Ovary (tissue), 9 donors: ENCODE results near the gene RARRES2. TPM values are rescaled to one million over a fixed set of nuclear protein-coding genes. Genes with fewer than 3 reads are reported as not detected.

Experiments
- DNase-seq, 5 donors: peaks; one replicate each; pipeline ENCODE4 v3.0.0-alpha.2; 2019 to 2020
- H3K27ac ChIP-seq, 2 donors: fragments of 200-600 bp; one replicate each; pipeline versions ENCODE4 v1.5.1 to v1.8.0; 2019 to 2022
- H3K27me3 ChIP-seq: fragments of 200-600 bp; one replicate; pipeline ENCODE4 v1.8.0; 2022
- H3K36me3 ChIP-seq: fragments of 200-600 bp; sonication (generic); one replicate; pipeline ENCODE4 v1.5.1; 2019
- H3K4me1 ChIP-seq: one replicate; pipeline ENCODE4 v1.8.1; 2013; ENCODE audit warnings: mild to moderate bottlenecking, moderate library complexity; ENCODE audit not compliant: insufficient read depth
- H3K4me3 ChIP-seq: fragments of 200-600 bp; sonication (generic); one replicate; pipeline ENCODE4 v1.5.1; 2017
- H3K9me3 ChIP-seq, 2 donors: fragments of 200-600 bp in 1 of 2; sonication (generic) in 1 of 2; one replicate each; pipeline versions ENCODE4 v1.5.1 to v1.8.1; 2013 to 2019; ENCODE audit warnings: mild to moderate bottlenecking in 1 of 2, moderate library complexity in 1 of 2
- EP300 ChIP-seq: sonication (generic); formaldehyde crosslinking; IDR thresholded peaks from one replicate; pipeline ENCODE4 v1.6.1; 2017; ENCODE audit warnings: antibody characterized with exemption
- POLR2A ChIP-seq: fragments of 450-650 bp; IDR thresholded peaks from one replicate; pipeline ENCODE4 v1.6.1; 2017; ENCODE audit warnings: antibody characterized with exemption, mild to moderate bottlenecking, moderate library complexity
- WGBS, 3 donors: extraction: QIAGEN DNeasy Blood & Tissue Kit in 1 of 3; methylation state at CpG; one replicate each; pipeline versions ENCODE4 v1.1.5 to v1.1.7; 2013 to 2017; 5-methylcytosine and 5-hydroxymethylcytosine counted together
- intact Hi-C, 4 donors: fragments of 100-400 bp; cut with DNase I; formaldehyde crosslinking; loops; one replicate each; pipeline versions ENCODE4 v1.11.0 to v1.15.1; 2022 to 2023
- polyA plus RNA-seq, 2 donors: library from polyadenylated mRNA; stranded (reverse); fragments of 200-250 nt in 1 of 2; fragments of 350-450 nt in 1 of 2; fragmentation: Illumina TruSeq in 1 of 2; extraction: RNeasy Lipid Tissue Mini Kit (QIAGEN cat#74804) in 1 of 2; gene quantifications; one replicate each; pipeline ENCODE4 v1.2.3, GENCODE V29; 2013 to 2014
- total RNA-seq, 7 donors: library from RNA; depleted of rRNA in 2 of 7; stranded (reverse); fragments of >200 nt in 2 of 7; fragmentation: NEBNext Ultra II Directional in 3 of 7; extraction: Animal tissue kit (Norgen Biotek cat#: 25700) in 3 of 7; gene quantifications; one replicate each; pipeline versions ENCODE4 v1.1.0 to v1.2.4, GENCODE V29; 2016 to 2023
- TF ChIP-seq, protein P1 (sequence below), 3 donors: fragments of 450-650 bp in 2 of 3; fragments of 200-600 bp in 1 of 3; IDR thresholded peaks; one replicate each; pipeline versions ENCODE4 v1.5.1 to v1.8.0; 2016 to 2022; ENCODE audit warnings: antibody characterized with exemption in 3 of 3, mild to moderate bottlenecking in 1 of 3
- donor health status: DM: no; HTN: no; CAD: no; lungs with moderate emphysema.
- donor health status: DM: no; HTN: no; CAD: no.
- donor health status: Bipolar disorder and iron deficiency.
- donor health status: DM: yes; HTN: yes; CAD: no.
- donor health status: DM: no; HTN: no; CAD: no.
- donor health status: DM: yes; HTN: yes; CAD: no.

The RARRES2 gene
- total and polyA plus RNA-seq, 9 donors: 92.5 to 761 (median 518) TPM

DNA sequence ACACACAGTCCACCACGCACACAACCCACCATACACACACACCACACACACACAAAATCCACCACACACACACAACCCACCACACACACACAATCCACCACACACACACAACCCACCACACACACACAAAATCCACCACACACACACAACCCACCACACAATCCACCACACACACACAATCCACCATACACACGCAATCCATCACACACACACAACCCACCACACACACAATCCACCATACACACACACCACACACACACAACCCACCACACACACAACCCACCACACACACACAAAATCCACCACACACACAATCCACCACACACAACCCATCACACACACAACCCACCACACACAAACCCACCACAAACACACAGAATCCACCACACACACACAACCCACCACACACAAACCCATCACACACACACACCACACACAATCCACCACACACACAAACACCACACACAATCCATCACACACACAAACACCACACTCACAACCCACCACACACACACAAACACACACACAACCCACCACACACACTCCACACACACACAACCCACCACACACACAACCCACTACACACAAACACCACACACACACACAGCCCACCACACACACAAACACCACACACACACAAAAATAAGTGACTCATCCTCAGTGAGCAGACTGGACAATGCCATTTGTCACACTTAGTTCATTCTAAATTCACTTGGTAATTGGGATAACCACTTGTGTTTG is 18.4 kb upstream of the RARRES2 start:
- no peaks in the 10 kb centered on the region for H3K9me3 ChIP-seq
- H3K4me3 ChIP-seq: no peak overlapping the region
- no peaks in the 10 kb centered on the region for H3K36me3 ChIP-seq
- peaks cover 6% of the 10 kb centered on the region for H3K4me1 ChIP-seq
- 89 to 95% (median 94%) methylated on average over 2 of the region's 2 CpGs for WGBS, 3 donors
- no peak overlapping the region for H3K27ac ChIP-seq
- intact Hi-C loops: no loop called here
- no peaks in the 10 kb centered on the region for H3K27me3 ChIP-seq
- no peak for DNase-seq
- TF ChIP-seq POLR2A (no peak), EP300 (no peak)
- TF ChIP-seq, protein P1, sequence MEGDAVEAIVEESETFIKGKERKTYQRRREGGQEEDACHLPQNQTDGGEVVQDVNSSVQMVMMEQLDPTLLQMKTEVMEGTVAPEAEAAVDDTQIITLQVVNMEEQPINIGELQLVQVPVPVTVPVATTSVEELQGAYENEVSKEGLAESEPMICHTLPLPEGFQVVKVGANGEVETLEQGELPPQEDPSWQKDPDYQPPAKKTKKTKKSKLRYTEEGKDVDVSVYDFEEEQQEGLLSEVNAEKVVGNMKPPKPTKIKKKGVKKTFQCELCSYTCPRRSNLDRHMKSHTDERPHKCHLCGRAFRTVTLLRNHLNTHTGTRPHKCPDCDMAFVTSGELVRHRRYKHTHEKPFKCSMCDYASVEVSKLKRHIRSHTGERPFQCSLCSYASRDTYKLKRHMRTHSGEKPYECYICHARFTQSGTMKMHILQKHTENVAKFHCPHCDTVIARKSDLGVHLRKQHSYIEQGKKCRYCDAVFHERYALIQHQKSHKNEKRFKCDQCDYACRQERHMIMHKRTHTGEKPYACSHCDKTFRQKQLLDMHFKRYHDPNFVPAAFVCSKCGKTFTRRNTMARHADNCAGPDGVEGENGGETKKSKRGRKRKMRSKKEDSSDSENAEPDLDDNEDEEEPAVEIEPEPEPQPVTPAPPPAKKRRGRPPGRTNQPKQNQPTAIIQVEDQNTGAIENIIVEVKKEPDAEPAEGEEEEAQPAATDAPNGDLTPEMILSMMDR (IDR thresholded peaks at IDR 0.05): no peak

DNA sequence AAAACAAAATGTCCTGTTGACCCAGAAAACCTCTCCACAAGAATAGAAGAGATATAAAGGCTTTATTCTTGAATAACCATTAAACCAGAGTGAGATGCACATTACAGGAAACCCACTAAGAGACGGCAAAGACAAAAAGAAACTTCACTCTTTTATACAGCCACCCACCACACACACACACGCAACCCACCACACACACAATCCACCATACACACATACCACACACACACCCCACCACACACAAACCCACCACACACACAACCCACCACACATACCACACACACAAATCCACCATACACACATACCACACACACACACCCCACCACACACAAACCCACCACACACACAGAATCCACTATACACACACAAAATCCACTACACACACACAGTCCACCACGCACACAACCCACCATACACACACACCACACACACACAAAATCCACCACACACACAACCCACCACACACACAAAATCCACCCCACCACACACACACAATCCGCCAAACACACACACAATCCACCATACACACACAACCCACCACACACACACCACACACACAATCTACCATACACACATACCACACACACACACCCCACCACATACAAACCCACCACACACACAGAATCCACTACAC is 17.7 kb upstream of the RARRES2 start:
- Histone ChIP-seq H3K4me1 (peaks cover 7% of the 10 kb centered on the region), H3K9me3 (no peaks in the 10 kb centered on the region), H3K4me3 (no peak overlapping the region), H3K27me3 (no peaks in the 10 kb centered on the region), H3K36me3 (no peaks in the 10 kb centered on the region), H3K27ac (no peak overlapping the region)
- no peak for DNase-seq
- intact Hi-C loops: no loop called here
- WGBS, 3 donors: 90 to 95% (median 93%) methylated on average over 4 of the region's 4 CpGs
- TF ChIP-seq POLR2A: no peak
- TF ChIP-seq, protein P1 (IDR thresholded peaks at IDR 0.05): no peak
- TF ChIP-seq EP300: no peak

DNA sequence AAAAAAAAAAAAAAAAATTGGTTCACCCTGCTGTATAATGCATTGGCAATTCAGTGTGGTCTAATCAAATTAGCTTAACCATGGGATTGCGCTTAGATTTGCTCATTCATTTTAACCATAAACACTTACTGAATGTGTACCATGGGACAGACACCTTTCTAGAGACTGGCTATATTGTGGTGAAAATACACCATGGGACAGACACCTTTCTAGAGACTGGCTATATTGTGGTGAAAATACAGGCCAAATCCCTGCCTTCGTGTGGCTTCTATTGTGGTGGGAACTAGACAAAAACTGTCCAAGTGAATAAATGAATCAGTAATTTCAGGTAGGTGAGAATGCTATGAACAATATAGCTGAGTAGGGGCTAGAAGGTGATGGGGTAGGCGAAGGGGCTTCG is 17.0 kb upstream of the RARRES2 start:
- 92 to 95% (median 95%) methylated on average over 4 of the region's 4 CpGs for WGBS, 3 donors
- H3K4me1 ChIP-seq: peaks cover 7% of the 10 kb centered on the region
- no peak for DNase-seq

DNA sequence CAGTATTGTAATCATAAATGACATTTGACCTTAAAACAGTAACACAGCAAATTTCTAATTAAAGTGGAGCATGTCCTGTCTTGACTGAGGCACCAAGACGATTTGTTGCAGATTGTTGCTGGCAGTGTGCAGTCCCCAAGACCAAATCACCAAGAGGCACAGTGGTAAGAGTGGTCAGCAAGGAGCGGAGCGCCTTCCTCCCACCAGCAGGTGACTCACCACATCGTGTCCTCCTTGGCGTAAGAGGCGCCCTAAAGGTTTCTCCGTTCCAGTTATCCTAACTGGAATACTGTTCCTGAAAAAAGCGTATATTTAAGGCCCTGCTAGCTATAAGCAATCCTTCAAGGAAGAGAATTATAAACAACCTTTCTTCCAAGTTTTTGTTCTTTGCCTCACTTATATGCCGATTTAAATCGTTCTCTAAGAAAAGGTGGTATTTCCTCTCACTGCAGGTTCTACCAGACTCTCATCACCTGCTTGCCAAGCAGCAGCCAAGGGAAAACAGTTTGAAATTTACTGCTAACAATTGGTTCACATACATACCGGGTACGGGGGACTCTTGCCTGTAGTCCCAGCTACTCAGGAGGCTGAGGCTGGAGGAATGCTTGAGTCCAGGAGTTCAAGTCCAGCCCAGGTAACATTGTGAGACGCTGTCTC is 16.5 kb upstream of the RARRES2 start:
- H3K4me1 ChIP-seq: peaks cover 7% of the 10 kb centered on the region
- DNase-seq: no peak
- H3K27ac ChIP-seq: no peak overlapping the region
- H3K27me3 ChIP-seq: no peaks in the 10 kb centered on the region
- intact Hi-C loops: no loop called here
- no peaks in the 10 kb centered on the region for H3K36me3 ChIP-seq
- no peaks in the 10 kb centered on the region for H3K9me3 ChIP-seq
- H3K4me3 ChIP-seq: no peak overlapping the region
- TF ChIP-seq, protein P1 (IDR thresholded peaks at IDR 0.05): no peak
- TF ChIP-seq EP300 (no peak), POLR2A (no peak)
- WGBS, 3 donors: 83 to 84% (median 83%) methylated on average over 13 of the region's 13 CpGs

More for the DNA sequence above, 17.0 kb upstream of the RARRES2 start:
- intact Hi-C loops: no loop called here
- TF ChIP-seq EP300 (no peak), POLR2A (no peak)
- TF ChIP-seq, protein P1 (IDR thresholded peaks at IDR 0.05): no peak
- Histone ChIP-seq H3K4me3 (no peak overlapping the region), H3K9me3 (no peaks in the 10 kb centered on the region), H3K27me3 (no peaks in the 10 kb centered on the region), H3K27ac (no peak overlapping the region), H3K36me3 (no peaks in the 10 kb centered on the region)
